Osteoblast (primary cell): Measurements from ENCODE around the gene KIAA1210. TPM values are rescaled to one million over a fixed set of nuclear protein-coding genes. Genes with fewer than 3 reads are reported as not detected.

ENCODE experiments used
- DNase-seq: peaks from one replicate; pipeline ENCODE4 v3.0.0; 2011; ENCODE audit warnings: low spot score, mixed read lengths; ENCODE audit not compliant: insufficient read length; ENCODE audit errors: missing footprints
- H2AFZ ChIP-seq: 2 replicates; pipeline ENCODE4 v1.6.0; 2011; ENCODE audit warnings: mild to moderate bottlenecking, low read length
- H3K27ac ChIP-seq: 2 replicates; pipeline ENCODE4 v1.5.1; 2011; ENCODE audit warnings: mild to moderate bottlenecking, low read depth, low read length, moderate library complexity
- H3K27me3 ChIP-seq: 2 replicates; pipeline ENCODE4 v1.6.0; 2012; ENCODE audit warnings: mild to moderate bottlenecking, control low read depth, inconsistent platforms, low read length, moderate library complexity; ENCODE audit not compliant: insufficient read depth
- H3K36me3 ChIP-seq: 2 replicates; pipeline ENCODE4 v1.5.1; 2011; ENCODE audit warnings: mild to moderate bottlenecking, low read length, control low read depth, moderate library complexity; ENCODE audit not compliant: insufficient read depth
- H3K4me1 ChIP-seq: 2 replicates; pipeline ENCODE4 v1.5.1; 2011; ENCODE audit warnings: mild to moderate bottlenecking, low read length, control low read depth, moderate library complexity; ENCODE audit not compliant: insufficient read depth
- H3K4me2 ChIP-seq: 2 replicates; pipeline ENCODE4 v1.6.0; 2011; ENCODE audit warnings: mild to moderate bottlenecking, low read length; ENCODE audit not compliant: insufficient read depth
- H3K4me3 ChIP-seq: fragments of 200-600 bp; sonication (generic); 3 replicates; pipeline ENCODE4 v1.5.1; 2012; ENCODE audit warnings: mild to moderate bottlenecking, low read length, inconsistent platforms; ENCODE audit not compliant: insufficient read depth
- H3K79me2 ChIP-seq: 2 replicates; pipeline ENCODE4 v1.6.0; 2012; ENCODE audit warnings: mild to moderate bottlenecking, low read length, control low read depth, inconsistent platforms; ENCODE audit not compliant: insufficient read depth
- H3K9me3 ChIP-seq: 2 replicates; pipeline ENCODE4 v1.5.1; 2011; ENCODE audit warnings: low read depth, low read length, control low read depth
- H4K20me1 ChIP-seq: 2 replicates; pipeline ENCODE4 v1.6.0; 2012; ENCODE audit warnings: mild to moderate bottlenecking, low read length, control low read depth; ENCODE audit not compliant: insufficient read depth
- total RNA-seq: library from RNA; depleted of rRNA; stranded (reverse); fragments of >200 nt; gene quantifications from 2 replicates; pipeline ENCODE4 v1.2.3, GENCODE V29; 2012
- TF ChIP-seq, protein P1 (sequence below): IDR thresholded peaks from 2 replicates; pipeline ENCODE4 v1.5.1; 2011; ENCODE audit warnings: mild to moderate bottlenecking, low read depth, low read length, moderate library complexity; ENCODE audit errors: extremely low read depth

The KIAA1210 gene
- total RNA-seq, 1 donor = not detected

DNA sequence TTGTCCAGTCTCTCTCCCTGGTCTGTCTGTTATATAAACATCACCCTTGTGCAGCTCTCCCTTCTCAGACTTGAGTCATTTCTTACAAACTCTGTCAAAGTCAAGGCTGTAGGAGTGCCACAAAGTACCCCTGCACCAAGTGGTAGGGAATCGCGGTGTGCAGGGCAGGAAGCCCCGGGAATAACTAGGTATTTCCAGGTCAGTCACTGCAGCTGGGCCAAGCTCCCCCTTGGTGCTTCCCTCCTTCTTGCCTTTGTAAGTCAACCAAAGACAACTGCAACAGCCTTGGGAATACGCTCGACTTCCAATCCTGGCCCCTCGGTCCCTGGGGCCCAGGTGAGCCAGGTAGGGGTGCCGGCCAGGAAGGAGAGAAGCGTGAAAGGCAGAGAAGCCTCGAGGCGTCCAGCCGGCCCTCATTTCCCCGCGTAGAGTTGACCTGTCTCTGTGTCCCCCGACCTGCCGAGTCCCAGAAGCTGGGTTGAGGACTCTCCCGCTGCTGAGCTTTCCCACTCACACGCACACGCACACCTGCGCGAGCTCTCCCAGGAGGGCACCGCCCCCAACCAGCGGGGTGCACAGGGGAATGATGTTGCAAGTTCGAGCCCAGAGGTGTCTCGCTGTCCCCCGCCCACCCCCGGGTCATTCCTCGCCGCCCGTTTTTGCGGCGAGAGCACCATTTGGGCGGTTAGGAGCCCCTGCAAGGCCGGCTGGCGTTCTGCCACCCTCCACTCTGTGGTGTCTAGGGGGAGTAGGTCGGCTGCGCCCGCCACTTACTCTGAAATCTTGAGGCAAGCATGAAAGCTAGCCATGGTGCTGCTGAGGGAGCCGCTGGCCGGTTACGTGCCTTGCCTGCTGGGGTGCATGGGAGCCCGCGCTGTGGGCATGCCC is 22.8 kb upstream of the KIAA1210 start:
- no peak overlapping the region for H2AFZ ChIP-seq
- H3K4me3 ChIP-seq = no peak overlapping the region
- H3K27me3 ChIP-seq = peaks cover 14% of the 10 kb centered on the region
- H3K9me3 ChIP-seq = no peaks in the 10 kb centered on the region
- H3K4me1 ChIP-seq = peaks cover 5% of the 10 kb centered on the region
- no peaks in the 10 kb centered on the region for H4K20me1 ChIP-seq
- no peak overlapping the region for H3K4me2 ChIP-seq
- no peak for DNase-seq
- H3K27ac ChIP-seq = no peak overlapping the region
- TF ChIP-seq, protein P1, sequence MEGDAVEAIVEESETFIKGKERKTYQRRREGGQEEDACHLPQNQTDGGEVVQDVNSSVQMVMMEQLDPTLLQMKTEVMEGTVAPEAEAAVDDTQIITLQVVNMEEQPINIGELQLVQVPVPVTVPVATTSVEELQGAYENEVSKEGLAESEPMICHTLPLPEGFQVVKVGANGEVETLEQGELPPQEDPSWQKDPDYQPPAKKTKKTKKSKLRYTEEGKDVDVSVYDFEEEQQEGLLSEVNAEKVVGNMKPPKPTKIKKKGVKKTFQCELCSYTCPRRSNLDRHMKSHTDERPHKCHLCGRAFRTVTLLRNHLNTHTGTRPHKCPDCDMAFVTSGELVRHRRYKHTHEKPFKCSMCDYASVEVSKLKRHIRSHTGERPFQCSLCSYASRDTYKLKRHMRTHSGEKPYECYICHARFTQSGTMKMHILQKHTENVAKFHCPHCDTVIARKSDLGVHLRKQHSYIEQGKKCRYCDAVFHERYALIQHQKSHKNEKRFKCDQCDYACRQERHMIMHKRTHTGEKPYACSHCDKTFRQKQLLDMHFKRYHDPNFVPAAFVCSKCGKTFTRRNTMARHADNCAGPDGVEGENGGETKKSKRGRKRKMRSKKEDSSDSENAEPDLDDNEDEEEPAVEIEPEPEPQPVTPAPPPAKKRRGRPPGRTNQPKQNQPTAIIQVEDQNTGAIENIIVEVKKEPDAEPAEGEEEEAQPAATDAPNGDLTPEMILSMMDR = no peak
- H3K79me2 ChIP-seq = no peaks in the 10 kb centered on the region
- H3K36me3 ChIP-seq = no peaks in the 10 kb centered on the region

DNA sequence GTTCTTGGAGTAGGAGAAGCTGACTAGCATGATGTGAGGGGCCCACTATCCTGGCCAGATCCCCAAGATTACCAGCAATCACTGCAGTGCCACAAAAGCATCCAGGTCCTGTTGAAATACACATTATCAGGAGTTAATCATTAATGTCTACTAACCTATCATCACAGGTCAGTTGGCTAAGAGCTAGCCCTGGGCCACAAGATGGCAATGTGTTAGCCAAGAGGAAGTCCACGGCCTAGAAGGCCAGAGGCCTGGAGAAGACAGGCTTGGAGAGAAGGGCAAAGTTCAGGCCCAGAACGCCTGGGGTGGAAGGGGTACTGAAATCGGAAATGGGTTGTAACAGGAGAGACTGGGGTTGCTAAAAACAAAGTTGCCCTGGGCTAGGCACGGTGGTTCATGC is 19.9 kb upstream of the KIAA1210 start:
- no peaks in the 10 kb centered on the region for H3K36me3 ChIP-seq
- H2AFZ ChIP-seq = no peak overlapping the region

DNA sequence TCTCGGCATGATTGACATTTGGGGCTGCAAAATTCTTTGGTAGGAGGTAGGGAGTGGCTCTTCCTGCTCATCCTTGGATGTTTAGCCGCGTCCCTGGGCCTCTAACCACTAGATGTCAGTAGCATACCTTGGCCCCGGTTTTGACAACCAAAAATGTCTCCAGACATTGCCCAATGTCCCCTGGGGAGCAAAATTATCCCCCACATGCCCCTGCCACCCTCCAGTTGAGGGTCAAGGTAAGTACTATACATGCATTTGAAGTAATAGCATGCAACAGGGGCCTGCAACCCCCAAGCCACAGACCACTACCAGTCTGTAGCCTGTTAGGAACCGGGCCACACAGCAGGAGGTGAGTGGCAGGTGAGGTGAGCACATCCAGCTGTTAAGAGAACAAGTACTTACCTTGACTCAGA is 17.6 kb upstream of the KIAA1210 start:
- H4K20me1 ChIP-seq = no peaks in the 10 kb centered on the region
- no peaks in the 10 kb centered on the region for H3K79me2 ChIP-seq
- no peak overlapping the region for H3K4me3 ChIP-seq
- H3K27ac ChIP-seq = no peak overlapping the region
- no peaks in the 10 kb centered on the region for H3K9me3 ChIP-seq
- H2AFZ ChIP-seq = no peak overlapping the region
- peaks cover 12% of the 10 kb centered on the region for H3K27me3 ChIP-seq
- TF ChIP-seq, protein P1 = peak; percentile 59
- H3K4me2 ChIP-seq = no peak overlapping the region
- DNase-seq = peak; percentile 50
- no peaks in the 10 kb centered on the region for H3K4me1 ChIP-seq
- no peaks in the 10 kb centered on the region for H3K36me3 ChIP-seq

More for the DNA sequence above, 19.9 kb upstream of the KIAA1210 start:
- TF ChIP-seq, protein P1 = no peak
- Histone ChIP-seq H3K4me1 (no peaks in the 10 kb centered on the region), H3K4me2 (no peak overlapping the region), H3K79me2 (no peaks in the 10 kb centered on the region), H4K20me1 (no peaks in the 10 kb centered on the region), H3K27me3 (peaks cover 18% of the 10 kb centered on the region), H3K27ac (no peak overlapping the region), H3K9me3 (no peaks in the 10 kb centered on the region), H3K4me3 (no peak overlapping the region)
- DNase-seq = peak; percentile 59

DNA sequence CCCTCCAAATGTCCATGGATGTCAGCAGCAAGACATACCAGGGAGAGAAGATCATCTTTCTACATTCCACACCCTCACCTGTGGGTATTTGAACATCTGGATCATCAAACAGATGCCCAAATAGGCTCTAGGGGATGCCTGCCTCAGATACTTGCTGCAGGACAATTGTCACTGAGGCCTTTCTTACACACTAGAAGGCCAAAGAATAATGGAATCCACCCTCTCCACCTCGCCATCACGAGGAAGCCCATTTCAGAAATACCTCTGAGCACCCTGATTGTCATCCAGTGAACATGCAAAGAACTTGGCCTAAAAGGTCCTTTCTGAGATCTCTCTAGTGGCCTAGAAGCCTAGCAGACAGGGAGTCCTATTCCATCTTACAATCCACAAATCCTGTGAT is 6.9 kb upstream of the KIAA1210 start:
- Histone ChIP-seq H3K9me3 (no peaks in the 10 kb centered on the region), H4K20me1 (no peaks in the 10 kb centered on the region), H3K4me2 (no peak overlapping the region), H3K4me3 (no peak overlapping the region), H3K36me3 (no peaks in the 10 kb centered on the region), H3K79me2 (no peaks in the 10 kb centered on the region), H3K27me3 (peaks cover 10% of the 10 kb centered on the region), H3K4me1 (no peaks in the 10 kb centered on the region), H3K27ac (no peak overlapping the region), H2AFZ (no peak overlapping the region)
- TF ChIP-seq, protein P1 = no peak
- peak; percentile 32 for DNase-seq
